Loucy (cell line): ENCODE measurements around the gene CTNNA2.

Source experiments
- H2AFZ ChIP-seq: fragments of 200-600 bp; sonication (generic); 2 replicates; pipeline ENCODE4 v1.6.0; 2016; ENCODE audit warnings: antibody characterized with exemption, mild to moderate bottlenecking, low read length, moderate library complexity
- H3F3A ChIP-seq: fragments of 200-600 bp; 2 replicates; pipeline ENCODE4 v1.6.0; 2016; ENCODE audit warnings: antibody characterized with exemption, low read depth, mild to moderate bottlenecking
- H3K27me3 ChIP-seq: fragments of 200-600 bp; sonication (generic); 2 replicates; pipeline ENCODE4 v1.6.1; 2014; ENCODE audit warnings: low read length, mild to moderate bottlenecking; ENCODE audit not compliant: insufficient read depth, poor library complexity, severe bottlenecking
- H3K36me3 ChIP-seq: fragments of 200-600 bp; sonication (generic); 2 replicates; pipeline ENCODE4 v1.6.1; 2016; ENCODE audit warnings: low read length; ENCODE audit not compliant: insufficient read depth
- H3K4me1 ChIP-seq: fragments of 200-600 bp; sonication (generic); 2 replicates; pipeline ENCODE4 v1.5.1; 2014; ENCODE audit warnings: low read length, mild to moderate bottlenecking; ENCODE audit not compliant: insufficient read depth, poor library complexity, severe bottlenecking
- H3K4me2 ChIP-seq: fragments of 200-600 bp; sonication (generic); 2 replicates; pipeline ENCODE4 v1.6.0; 2014; ENCODE audit warnings: antibody characterized with exemption, low read length, low read depth, mild to moderate bottlenecking; ENCODE audit not compliant: poor library complexity, severe bottlenecking
- H3K4me3 ChIP-seq: fragments of 200-600 bp; sonication (generic); 2 replicates; pipeline ENCODE4 v1.5.1; 2014; ENCODE audit warnings: low read length, mild to moderate bottlenecking, mixed read lengths; ENCODE audit not compliant: poor library complexity, severe bottlenecking
- H3K79me2 ChIP-seq: fragments of 200-600 bp; sonication (generic); 2 replicates; pipeline ENCODE4 v1.6.1; 2014; ENCODE audit warnings: low read length; ENCODE audit not compliant: insufficient read depth
- H3K9ac ChIP-seq: fragments of 200-600 bp; sonication (generic); 2 replicates; pipeline ENCODE4 v1.6.0; 2014; ENCODE audit warnings: mild to moderate bottlenecking, low read depth, low read length, moderate library complexity; ENCODE audit not compliant: poor library complexity, severe bottlenecking
- H3K9me2 ChIP-seq: fragments of 200-600 bp; sonication (generic); replicated peaks from 2 replicates; pipeline ENCODE4 v1.6.1; 2016; ENCODE audit warnings: low read depth, low read length, mixed read lengths
- H3K9me3 ChIP-seq: fragments of 200-600 bp; sonication (generic); 2 replicates; pipeline ENCODE4 v1.6.1; 2014; ENCODE audit warnings: mild to moderate bottlenecking, antibody characterized with exemption, low read length, low read depth; ENCODE audit not compliant: insufficient read depth
- H4K20me1 ChIP-seq: fragments of 200-600 bp; sonication (generic); 2 replicates; pipeline ENCODE4 v1.6.0; 2014; ENCODE audit warnings: antibody characterized with exemption, low read length, mild to moderate bottlenecking; ENCODE audit not compliant: insufficient read depth, poor library complexity, severe bottlenecking
- CTCF ChIP-seq: fragments of 200-600 bp; sonication (generic); conservative IDR thresholded peaks from 2 replicates; pipeline ENCODE4 v1.5.1; 2014; ENCODE audit warnings: mild to moderate bottlenecking, antibody characterized with exemption, low read length
- EZH2phosphoT487 ChIP-seq: fragments of 200-600 bp; IDR thresholded peaks from 2 replicates; pipeline ENCODE4 v1.6.1; 2018; ENCODE audit warnings: antibody characterized with exemption, mild to moderate bottlenecking, moderate library complexity, borderline replicate concordance

The CTNNA2 gene

GRCh38 chr2:79960035-79960434, 447.2 kb downstream of the CTNNA2 start:
- Histone ChIP-seq H3K4me2 (no peak overlapping the region), H3K9me2 (no peaks in the 10 kb centered on the region), H4K20me1 (no peaks in the 10 kb centered on the region), H3K4me3 (no peak overlapping the region), H3K4me1 (no peaks in the 10 kb centered on the region), H3K79me2 (no peaks in the 10 kb centered on the region), H3K9ac (no peak overlapping the region), H3K9me3 (no peaks in the 10 kb centered on the region), H3K36me3 (no peaks in the 10 kb centered on the region), H3K27me3 (no peaks in the 10 kb centered on the region), H2AFZ (no peak overlapping the region), H3F3A (no peaks in the 10 kb centered on the region)
- TF ChIP-seq EZH2phosphoT487 (no peak), CTCF (no peak)

- no peaks in the 10 kb centered on the region for H3K9me3 ChIP-seq
- H3K4me3 ChIP-seq = no peak overlapping the region
- H3K27me3 ChIP-seq = no peaks in the 10 kb centered on the region
- H3K4me1 ChIP-seq = no peaks in the 10 kb centered on the region
- H3K36me3 ChIP-seq = no peaks in the 10 kb centered on the region
- no peaks in the 10 kb centered on the region for H3F3A ChIP-seq
- H3K4me2 ChIP-seq = no peak overlapping the region
- no peaks in the 10 kb centered on the region for H4K20me1 ChIP-seq
- H3K9me2 ChIP-seq = no peaks in the 10 kb centered on the region
- no peak for TF ChIP-seq CTCF
- no peak for TF ChIP-seq EZH2phosphoT487
- no peaks in the 10 kb centered on the region for H3K79me2 ChIP-seq
- H3K9ac ChIP-seq = no peak overlapping the region
- H2AFZ ChIP-seq = no peak overlapping the region
Measured at GRCh38 chr2:79960519-79960918, 447.7 kb downstream of the CTNNA2 start.

GRCh38 chr2:79964966-79965365, 452.1 kb downstream of the CTNNA2 start:
- H2AFZ ChIP-seq = no peak overlapping the region
- no peaks in the 10 kb centered on the region for H3F3A ChIP-seq
- no peaks in the 10 kb centered on the region for H3K9me2 ChIP-seq
- no peak overlapping the region for H3K9ac ChIP-seq
- no peaks in the 10 kb centered on the region for H3K4me1 ChIP-seq
- no peaks in the 10 kb centered on the region for H3K79me2 ChIP-seq
- no peaks in the 10 kb centered on the region for H4K20me1 ChIP-seq
- no peaks in the 10 kb centered on the region for H3K36me3 ChIP-seq
- TF ChIP-seq EZH2phosphoT487 (no peak), CTCF (no peak)
- H3K27me3 ChIP-seq = no peaks in the 10 kb centered on the region
- no peaks in the 10 kb centered on the region for H3K9me3 ChIP-seq
- H3K4me3 ChIP-seq = no peak overlapping the region
- no peak overlapping the region for H3K4me2 ChIP-seq
